NCI-H345 treated with DMSO at 0.1 percent for 48 hours (cell line): ENCODE results near the gene SPDYC.

ENCODE experiments used
- DNase-seq: peaks from one replicate; lab custom pipeline; 2025; ENCODE audit not compliant: unreplicated experiment; lab: John Stamatoyannopoulos, UW

Gene SPDYC

GRCh38 chr11:65204646-65205601 is 34.9 kb downstream of the SPDYC start:
- peak; percentile 2 for DNase-seq

GRCh38 chr11:65205602-65205967 is 35.6 kb downstream of the SPDYC start:
- no peak for DNase-seq

- DNase-seq: no peak
Measured at GRCh38 chr11:65206441-65206841, 36.4 kb downstream of the SPDYC start.

- DNase-seq: no peak
Measured at GRCh38 chr11:65206901-65207300, 36.9 kb downstream of the SPDYC start.

- DNase-seq: no peak
Measured at GRCh38 chr11:65207918-65208784, 38.1 kb downstream of the SPDYC start.

DNA sequence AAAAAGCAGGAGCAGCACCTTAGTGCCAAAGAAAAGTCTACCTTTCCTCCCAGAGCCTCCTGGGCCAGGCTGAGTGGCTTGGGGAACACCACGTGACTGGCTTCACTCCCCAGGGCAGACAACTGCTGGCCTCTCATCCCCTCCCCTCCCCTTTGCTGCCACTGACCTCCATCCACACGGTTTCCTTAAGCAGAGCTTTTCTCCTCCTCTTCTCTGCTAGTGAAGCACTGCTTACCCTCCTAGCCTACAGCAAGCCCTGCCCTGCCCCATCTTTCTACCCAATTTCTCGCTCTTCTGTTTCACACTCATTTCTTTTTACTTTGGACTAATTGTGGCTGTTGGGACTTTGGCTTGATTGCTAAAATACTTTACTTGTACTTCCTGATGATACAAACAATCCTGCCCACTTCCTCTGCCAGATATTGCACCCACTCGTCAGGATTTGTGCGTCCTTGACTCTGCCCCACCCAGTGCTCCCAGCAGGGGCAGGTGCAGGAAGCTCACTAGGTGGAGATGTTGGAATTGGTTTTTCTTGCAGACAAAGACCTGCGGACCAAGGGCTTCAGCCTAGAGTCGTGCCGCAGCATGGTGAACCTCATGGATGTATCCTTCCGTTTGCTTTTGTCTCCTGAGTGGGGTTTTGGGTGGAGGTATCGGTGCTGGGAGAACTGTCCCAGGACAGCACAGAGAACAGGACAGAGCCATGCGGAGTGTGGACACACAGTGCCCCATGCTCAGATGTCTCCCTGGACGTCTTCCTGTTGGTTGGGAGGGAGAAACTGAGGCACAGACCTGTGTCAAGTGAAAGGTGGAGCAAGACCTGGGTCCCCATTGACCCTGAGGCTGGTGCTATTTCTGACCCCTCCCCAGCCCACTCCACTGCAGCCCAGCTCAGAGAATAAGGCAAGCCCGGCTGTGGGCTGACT is 39.0 kb downstream of the SPDYC start:
- no peak for DNase-seq

- no peak for DNase-seq
Measured at GRCh38 chr11:65209711-65210360, 39.8 kb downstream of the SPDYC start.

DNA sequence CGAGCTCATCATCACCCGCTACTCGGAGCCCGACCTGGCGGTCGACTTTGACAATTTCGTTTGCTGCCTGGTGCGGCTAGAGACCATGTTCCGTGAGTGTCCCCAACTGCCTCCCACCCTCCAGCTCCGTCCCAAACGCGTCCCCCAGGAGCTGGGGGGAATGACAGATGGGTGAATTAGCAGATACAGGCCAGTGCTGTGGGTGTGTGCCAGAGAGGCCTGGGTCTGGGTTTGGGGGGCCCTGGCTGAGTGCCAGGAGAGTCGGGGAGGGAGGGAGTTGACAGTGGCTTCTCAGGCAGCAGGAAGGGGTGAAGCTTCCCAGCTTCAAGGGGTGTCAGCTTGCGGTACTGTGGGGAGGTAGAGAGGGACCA is 40.3 kb downstream of the SPDYC start:
- DNase-seq: no peak

GRCh38 chr11:65210748-65211147 is 40.7 kb downstream of the SPDYC start:
- no peak for DNase-seq

DNA sequence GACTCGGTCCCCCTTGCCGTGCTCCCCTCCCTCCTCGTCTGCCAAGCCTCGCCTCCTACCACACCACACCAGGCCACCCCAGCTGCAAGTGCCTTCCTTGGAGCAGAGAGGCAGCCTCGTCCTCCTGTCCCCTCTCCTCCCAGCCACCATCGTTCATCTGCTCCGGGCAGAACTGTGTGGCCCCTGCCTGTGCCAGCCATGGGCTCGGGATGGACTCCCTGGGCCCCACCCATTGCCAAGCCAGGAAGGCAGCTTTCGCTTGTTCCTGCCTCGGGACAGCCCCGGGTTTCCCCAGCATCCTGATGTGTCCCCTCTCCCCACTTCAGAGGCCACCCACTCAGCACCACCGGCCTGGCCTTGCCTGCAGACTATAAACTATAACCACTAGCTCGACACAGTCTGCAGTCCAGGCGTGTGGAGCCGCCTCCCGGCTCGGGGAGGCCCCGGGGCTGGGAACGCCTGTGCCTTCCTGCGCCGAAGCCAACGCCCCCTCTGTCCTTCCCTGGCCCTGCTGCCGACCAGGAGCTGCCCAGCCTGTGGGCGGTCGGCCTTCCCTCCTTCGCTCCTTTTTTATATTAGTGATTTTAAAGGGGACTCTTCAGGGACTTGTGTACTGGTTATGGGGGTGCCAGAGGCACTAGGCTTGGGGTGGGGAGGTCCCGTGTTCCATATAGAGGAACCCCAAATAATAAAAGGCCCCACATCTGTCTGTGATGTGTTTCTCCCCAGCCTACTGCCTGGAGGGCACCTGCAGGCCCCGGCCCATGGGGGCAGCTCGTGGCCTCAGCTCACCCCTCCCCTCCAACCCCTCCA is 41.5 kb downstream of the SPDYC start:
- DNase-seq: no peak

DNA sequence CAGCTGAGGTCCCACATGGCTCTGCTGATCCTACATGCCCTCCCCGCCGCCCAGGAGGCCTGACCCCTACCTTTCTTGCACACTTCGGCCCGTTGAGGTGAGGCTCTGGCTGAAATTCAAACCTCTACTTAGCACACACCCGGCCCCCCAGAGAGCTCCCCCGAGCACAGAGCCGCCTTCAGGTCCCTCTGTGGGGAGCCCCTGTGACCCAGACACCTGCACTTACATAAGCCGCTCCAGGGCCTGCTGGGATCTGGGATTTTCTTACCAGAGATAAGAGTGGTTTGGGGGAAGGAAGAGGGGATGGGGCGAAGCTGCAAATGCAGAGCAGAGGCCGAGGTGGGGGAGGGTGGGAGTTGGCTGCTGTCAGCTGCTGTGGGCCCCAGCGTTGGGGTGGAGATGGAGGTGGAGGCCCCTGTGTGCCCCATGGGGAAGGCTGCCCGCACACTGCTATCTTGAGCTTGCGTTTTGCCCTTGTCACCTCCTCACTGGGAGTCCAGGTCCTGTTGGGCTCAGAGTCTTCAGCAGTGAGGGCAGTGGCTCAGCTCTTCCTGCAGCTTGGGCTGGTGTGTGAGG is 42.3 kb downstream of the SPDYC start:
- DNase-seq: no peak

DNA sequence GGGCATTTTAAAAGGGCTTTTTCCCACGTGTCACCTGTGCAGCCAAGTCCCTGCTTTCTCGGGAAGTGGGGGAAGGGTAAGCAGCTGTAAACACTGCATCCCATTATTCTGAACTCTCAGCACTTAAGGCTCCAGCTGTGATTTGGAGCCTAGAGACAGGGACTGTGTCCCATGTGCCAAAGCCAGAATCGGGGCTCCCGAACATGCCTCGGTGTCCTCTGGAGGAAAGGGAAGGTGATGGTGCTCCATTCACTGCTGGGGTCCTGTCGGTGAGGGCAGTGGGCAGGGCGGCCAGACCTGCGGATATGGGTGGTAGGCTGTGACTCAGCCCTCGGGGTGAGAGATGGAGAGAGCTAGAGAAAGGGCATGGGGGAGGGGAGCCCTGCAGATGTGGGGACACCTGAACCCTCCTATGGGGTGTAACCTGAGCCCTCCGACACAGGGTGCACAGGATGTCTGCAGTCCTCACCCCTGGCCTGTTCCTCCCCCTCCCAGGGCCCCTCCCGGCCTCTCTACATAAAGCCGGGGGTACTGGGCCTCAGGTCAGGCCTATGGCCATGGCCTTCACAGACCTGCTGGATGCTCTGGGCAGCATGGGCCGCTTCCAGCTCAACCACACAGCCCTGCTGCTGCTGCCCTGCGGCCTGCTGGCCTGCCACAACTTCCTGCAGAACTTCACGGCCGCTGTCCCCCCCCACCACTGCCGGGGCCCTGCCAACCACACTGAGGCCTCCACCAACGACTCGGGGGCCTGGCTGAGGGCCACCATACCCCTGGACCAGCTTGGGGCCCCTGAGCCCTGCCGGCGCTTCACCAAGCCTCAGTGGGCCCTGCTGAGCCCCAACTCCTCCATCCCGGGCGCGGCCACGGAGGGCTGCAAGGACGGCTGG is 43.5 kb downstream of the SPDYC start:
- peak; percentile 7 for DNase-seq

DNA sequence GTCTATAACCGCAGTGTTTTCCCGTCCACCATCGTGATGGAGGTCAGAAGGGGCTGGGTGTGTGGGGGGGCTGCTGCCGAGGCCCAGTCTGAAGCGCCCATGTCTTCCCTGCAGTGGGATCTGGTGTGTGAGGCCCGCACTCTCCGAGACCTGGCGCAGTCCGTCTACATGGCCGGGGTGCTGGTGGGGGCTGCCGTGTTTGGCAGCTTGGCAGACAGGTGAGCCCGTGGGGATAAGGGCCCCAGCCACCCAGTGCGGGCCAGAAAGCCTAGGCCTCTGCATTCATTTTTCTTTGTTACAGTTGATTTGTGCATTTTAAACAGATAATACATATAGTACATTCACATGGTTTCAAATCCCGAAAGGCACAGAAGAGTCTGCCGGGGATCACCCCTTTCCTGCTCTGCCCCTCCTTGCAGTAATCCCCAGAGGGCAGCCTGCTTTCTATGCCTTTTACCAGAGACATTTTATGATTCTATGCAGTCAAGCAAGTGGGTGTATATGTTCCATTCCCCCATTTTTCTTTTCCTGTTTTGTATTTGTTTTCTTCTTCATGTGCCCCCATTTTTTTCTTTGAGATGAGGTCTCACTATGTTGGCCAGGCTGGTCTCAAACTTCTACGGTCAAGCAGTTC is 44.3 kb downstream of the SPDYC start:
- no peak for DNase-seq

DNA sequence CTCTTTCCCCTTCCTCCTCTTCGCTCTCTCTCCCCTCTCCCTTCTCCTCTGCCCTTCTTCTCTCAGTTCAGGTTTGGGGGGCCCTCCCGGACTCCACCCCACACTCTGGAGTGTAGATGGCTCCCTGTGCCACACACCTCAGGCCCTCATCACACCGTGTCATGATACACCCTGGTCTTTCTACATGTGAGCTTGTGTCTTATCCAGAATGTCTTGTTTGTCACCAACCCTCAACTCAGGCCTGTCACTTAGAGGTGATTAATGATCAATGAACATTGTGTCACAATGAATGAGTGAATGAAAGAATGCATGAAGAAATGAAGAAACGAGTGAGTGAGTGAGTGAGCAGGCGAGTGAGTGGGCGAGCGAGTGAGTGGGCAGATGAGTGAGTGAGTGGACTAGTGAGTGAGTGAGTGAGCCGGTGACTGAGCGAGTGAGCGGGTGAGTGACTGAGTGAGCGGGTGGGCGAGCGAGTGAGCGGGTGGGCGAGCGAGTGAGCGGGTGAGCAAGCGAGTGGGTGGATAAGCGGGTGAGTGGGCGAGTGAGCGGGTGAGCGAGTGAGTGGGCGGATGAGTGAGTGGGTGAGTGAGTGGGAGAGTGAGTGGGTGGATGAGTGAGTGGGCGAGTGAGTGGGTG is 45.5 kb downstream of the SPDYC start:
- no peak for DNase-seq

- DNase-seq: no peak
Measured at GRCh38 chr11:65216830-65217229, 46.8 kb downstream of the SPDYC start.

DNA sequence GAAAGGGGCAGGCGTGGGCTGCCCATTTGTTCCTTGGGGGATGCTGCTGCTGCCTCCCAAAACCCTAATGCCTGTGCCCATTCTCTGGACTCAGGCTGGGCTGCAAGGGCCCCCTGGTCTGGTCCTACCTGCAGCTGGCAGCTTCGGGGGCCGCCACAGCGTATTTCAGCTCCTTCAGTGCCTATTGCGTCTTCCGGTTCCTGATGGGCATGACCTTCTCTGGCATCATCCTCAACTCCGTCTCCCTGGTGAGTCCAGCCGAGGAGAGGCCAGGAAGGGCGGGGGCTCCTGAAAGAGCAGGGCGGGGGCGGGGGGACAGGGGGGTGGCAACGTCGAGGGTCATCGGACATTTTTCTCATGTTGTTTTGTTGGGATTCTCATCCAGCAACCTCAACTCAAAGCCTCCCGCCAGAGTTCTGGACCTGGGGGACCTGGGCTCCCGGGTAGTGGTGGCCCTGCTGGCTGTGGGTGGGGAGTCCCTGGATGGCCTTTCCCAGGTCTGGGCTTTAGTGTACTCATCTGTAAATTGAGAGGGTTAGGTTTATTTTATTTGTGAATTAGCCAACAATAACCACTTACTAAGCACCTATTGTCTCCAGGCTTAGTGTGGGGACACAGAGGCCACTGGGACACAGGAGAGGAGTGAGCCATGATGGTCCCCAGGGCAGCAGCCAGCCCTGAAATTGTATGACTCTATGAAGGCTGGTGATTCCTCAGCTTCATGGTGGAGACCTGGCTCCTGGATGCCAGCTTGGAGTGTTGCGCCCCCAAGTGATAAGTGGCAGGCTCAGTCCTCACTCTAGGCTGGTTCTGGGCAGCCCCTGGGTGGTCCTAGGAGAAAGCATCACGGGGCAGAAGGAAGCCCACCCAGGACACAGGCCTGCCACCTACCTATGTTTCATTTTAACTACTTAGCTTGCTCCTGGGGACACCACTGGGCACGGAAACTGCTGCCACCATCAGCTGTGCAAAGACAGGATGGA is 47.7 kb downstream of the SPDYC start:
- DNase-seq: no peak
